ENCODE measurements around the gene DDX27. TPM values are rescaled to one million over a fixed set of nuclear protein-coding genes. Genes with fewer than 3 reads are reported as not detected.

DDX27 gene
- total and polyA plus RNA-seq, 2 of the 13 experiments (the other 11 are each of a cell fraction or from before 2014, with no cell fraction given) = 42.6 to 72.8 TPM

DNA sequence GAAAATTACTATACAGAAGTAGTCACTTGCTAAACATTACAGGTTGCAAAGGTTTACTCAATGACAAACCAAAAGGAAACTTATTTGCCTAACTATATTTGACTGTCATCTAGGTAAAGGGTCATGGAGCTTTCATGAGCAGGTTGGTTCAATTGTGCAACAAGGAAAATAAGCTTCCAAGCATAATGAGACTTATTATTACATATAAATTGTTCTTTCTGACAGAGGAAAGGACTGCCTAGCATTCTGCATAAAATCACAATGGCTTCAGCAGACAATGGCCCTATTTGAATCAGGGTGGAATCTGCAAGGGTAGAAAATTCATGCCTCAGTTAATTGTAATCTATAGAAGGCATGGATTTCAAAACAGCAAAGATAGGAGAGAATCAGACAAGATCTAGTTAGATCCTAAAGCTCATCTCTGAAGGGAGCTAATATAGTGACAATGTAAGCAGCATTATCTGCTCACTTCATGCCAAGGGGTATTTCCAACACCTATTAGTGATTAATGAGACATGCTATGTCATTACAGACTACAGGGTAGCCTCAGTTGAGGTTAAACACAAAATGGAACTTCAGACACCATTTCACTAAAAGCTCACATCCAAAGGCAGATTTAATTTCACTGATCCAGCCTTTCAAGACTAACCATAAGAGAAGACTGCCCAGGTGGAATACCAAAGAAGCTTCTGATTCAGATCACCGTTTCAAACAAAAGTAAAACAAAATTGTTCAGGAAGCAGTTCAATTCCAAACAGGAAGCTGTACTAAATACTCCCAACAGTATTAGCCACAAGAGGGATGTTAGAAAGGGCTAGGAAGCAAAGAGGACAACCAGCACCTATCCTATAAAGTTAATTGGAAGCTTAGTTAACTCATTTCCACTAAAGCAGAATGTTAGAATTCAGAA is 39.6 kb upstream of the DDX27 start (continued):
- TF ChIP-seq ZKSCAN8 (CRISPR knock-in tag; IDR thresholded peaks at IDR 0.05; ENCODE audit: borderline replicate concordance) (peak; percentile 12; the same call in 1 of the 2 replicates), EZH2 (conservative IDR thresholded peaks at IDR 0.05; ENCODE audit: low read depth, low read length) (no peak), ZFP36L2 (CRISPR knock-in tag; IDR thresholded peaks at IDR 0.05) (no peak), ZNF773 (CRISPR knock-in tag; IDR thresholded peaks at IDR 0.05; ENCODE audit: borderline replicate concordance) (no peak), ZNF749 (CRISPR knock-in tag; IDR thresholded peaks at IDR 0.05; ENCODE audit: borderline replicate concordance) (no peak), GFI1 (CRISPR knock-in tag; IDR thresholded peaks at IDR 0.05; ENCODE audit: borderline replicate concordance) (no peak; the same call in none of the 2 replicates), ETV6 (CRISPR knock-in tag; conservative IDR thresholded peaks at IDR 0.05) (no peak), PHF20 (CRISPR knock-in tag; IDR thresholded peaks at IDR 0.05) (no peak), ZNF549 (CRISPR knock-in tag; IDR thresholded peaks at IDR 0.05) (no peak), KMT2B (CRISPR knock-in tag; IDR thresholded peaks at IDR 0.05) (no peak), KDM2A (CRISPR knock-in tag; IDR thresholded peaks at IDR 0.05; ENCODE audit: borderline replicate concordance, low read depth) (no peak), HHEX (CRISPR knock-in tag; IDR thresholded peaks at IDR 0.05) (no peak), NR1H2 (CRISPR knock-in tag; IDR thresholded peaks at IDR 0.05; ENCODE audit: borderline replicate concordance, low read depth) (no peak), ZNF160 (CRISPR knock-in tag; IDR thresholded peaks at IDR 0.05) (no peak), ZNF331 (CRISPR knock-in tag; IDR thresholded peaks at IDR 0.05) (peak; percentile 67; the same call in 1 of the 2 replicates)
- TF ChIP-seq, protein P1, sequence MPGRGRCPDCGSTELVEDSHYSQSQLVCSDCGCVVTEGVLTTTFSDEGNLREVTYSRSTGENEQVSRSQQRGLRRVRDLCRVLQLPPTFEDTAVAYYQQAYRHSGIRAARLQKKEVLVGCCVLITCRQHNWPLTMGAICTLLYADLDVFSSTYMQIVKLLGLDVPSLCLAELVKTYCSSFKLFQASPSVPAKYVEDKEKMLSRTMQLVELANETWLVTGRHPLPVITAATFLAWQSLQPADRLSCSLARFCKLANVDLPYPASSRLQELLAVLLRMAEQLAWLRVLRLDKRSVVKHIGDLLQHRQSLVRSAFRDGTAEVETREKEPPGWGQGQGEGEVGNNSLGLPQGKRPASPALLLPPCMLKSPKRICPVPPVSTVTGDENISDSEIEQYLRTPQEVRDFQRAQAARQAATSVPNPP (CRISPR knock-in tag; IDR thresholded peaks at IDR 0.05) = no peak
- TF ChIP-seq, protein P2, sequence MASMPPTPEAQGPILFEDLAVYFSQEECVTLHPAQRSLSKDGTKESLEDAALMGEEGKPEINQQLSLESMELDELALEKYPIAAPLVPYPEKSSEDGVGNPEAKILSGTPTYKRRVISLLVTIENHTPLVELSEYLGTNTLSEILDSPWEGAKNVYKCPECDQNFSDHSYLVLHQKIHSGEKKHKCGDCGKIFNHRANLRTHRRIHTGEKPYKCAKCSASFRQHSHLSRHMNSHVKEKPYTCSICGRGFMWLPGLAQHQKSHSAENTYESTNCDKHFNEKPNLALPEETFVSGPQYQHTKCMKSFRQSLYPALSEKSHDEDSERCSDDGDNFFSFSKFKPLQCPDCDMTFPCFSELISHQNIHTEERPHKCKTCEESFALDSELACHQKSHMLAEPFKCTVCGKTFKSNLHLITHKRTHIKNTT (CRISPR knock-in tag; IDR thresholded peaks at IDR 0.05) = no peak
- TF ChIP-seq, protein P3, sequence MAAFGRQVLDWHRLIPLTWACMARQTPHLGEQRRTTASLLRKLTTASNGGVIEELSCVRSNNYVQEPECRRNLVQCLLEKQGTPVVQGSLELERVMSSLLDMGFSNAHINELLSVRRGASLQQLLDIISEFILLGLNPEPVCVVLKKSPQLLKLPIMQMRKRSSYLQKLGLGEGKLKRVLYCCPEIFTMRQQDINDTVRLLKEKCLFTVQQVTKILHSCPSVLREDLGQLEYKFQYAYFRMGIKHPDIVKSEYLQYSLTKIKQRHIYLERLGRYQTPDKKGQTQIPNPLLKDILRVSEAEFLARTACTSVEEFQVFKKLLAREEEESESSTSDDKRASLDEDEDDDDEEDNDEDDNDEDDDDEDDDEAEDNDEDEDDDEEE (CRISPR knock-in tag; IDR thresholded peaks at IDR 0.05) = no peak
- TF ChIP-seq, protein P4, sequence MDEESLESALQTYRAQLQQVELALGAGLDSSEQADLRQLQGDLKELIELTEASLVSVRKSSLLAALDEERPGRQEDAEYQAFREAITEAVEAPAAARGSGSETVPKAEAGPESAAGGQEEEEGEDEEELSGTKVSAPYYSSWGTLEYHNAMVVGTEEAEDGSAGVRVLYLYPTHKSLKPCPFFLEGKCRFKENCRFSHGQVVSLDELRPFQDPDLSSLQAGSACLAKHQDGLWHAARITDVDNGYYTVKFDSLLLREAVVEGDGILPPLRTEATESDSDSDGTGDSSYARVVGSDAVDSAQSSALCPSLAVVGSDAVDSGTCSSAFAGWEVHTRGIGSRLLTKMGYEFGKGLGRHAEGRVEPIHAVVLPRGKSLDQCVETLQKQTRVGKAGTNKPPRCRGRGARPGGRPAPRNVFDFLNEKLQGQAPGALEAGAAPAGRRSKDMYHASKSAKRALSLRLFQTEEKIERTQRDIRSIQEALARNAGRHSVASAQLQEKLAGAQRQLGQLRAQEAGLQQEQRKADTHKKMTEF (CRISPR knock-in tag; IDR thresholded peaks at IDR 0.05) = no peak
- TF ChIP-seq, protein P5, sequence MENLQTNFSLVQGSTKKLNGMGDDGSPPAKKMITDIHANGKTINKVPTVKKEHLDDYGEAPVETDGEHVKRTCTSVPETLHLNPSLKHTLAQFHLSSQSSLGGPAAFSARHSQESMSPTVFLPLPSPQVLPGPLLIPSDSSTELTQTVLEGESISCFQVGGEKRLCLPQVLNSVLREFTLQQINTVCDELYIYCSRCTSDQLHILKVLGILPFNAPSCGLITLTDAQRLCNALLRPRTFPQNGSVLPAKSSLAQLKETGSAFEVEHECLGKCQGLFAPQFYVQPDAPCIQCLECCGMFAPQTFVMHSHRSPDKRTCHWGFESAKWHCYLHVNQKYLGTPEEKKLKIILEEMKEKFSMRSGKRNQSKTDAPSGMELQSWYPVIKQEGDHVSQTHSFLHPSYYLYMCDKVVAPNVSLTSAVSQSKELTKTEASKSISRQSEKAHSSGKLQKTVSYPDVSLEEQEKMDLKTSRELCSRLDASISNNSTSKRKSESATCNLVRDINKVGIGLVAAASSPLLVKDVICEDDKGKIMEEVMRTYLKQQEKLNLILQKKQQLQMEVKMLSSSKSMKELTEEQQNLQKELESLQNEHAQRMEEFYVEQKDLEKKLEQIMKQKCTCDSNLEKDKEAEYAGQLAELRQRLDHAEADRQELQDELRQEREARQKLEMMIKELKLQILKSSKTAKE (CRISPR knock-in tag; IDR thresholded peaks at IDR 0.05; ENCODE audit: borderline replicate concordance) = no peak
- TF ChIP-seq, protein P6, sequence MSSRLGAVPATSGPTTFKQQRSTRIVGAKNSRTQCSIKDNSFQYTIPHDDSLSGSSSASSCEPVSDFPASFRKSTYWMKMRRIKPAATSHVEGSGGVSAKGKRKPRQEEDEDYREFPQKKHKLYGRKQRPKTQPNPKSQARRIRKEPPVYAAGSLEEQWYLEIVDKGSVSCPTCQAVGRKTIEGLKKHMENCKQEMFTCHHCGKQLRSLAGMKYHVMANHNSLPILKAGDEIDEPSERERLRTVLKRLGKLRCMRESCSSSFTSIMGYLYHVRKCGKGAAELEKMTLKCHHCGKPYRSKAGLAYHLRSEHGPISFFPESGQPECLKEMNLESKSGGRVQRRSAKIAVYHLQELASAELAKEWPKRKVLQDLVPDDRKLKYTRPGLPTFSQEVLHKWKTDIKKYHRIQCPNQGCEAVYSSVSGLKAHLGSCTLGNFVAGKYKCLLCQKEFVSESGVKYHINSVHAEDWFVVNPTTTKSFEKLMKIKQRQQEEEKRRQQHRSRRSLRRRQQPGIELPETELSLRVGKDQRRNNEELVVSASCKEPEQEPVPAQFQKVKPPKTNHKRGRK (CRISPR knock-in tag; IDR thresholded peaks at IDR 0.05) = no peak
